GM18499 (cell line): ENCODE results near the gene CD300E.

Experiments
- ATAC-seq: cut with Tn5 transposase; IDR thresholded peaks from one replicate; pipeline ENCODE4 v1.9.1; 2021; ENCODE audit warnings: moderate number of reproducible peaks; ENCODE audit not compliant: insufficient read depth, unreplicated experiment

CD300E gene

DNA sequence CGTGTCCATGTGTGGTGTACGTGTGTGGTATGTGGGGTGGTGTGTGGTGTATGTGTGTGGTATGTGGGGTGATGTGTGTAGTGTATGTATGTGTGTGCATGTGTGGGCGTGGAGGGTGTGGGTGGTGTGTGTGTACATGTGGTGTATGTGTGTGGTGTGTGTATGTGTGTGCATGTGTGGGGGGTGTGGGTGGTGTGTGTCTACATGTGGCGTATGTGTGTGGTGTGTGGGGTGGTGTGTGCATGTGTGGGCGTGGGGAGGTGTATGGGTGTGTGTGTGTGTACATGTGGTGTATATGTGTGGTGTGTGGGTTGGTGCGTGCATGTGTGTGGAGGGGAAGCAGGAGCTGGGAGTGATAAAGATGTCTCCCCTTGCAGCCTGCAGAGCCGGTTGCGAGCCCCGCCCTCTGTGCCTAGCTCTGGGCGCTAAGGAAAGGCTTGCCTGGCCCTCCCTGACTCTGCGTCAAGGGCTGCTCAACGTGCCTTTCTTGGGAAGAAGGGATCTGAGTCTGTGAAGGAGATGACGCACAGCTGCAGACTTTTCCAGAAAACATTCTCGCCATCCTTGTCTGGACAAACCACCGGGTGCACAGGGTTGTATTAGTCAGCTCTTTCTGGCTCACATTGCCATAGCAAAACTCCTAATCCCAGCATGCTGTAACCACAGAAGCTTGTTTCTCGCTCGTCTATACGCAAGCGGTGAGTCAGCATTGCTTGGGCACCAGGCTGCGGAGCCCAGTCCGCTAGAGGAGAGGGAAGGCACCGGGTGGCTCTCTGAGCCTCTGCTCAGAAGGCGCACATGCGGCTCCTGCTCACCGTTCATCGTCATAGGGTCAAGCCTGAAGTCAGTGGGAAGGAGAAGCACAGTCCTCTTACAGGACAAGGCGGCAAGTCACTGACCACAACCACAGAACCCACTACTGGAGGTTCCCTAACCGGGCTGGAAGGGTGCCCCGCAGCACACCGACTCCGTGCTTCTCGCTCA, 54.2 kb downstream of the CD300E start:
- no peak for ATAC-seq

DNA sequence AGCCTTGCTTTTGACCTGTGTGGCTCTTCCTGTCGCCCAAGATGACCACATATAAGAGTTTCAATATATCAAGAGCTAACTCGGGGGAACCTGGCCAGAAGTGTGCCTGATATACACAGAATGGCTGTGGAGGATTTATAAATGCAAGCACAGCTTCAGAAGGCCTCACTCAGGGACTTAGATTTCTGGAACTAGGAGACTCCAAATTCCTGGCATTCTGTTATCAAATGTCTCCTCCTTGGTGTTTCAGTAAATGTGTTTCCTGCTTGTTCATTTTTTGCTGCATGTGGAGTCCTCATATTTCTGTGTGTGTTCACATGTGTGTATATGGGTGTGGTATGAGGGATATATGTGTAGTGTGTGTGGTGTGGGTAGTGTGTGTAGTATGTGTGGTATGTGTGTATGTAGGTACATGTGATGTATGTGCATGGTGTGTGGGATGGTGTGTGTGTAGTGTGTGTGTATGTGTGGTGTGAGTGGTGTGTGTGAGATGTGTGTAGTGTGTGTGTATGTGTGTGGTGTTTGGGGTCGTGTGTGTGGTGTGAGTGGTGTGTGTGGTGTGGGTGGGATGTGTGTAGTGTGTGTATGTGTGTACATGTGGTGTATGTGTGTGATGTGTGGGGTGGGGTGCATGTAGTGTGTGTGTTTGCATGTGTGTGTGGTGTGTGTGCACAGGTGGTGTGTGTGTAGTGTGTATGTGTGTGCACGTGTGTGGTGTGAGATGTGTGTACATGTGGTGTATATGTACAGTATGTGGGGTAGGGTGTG, 55.2 kb downstream of the CD300E start:
- ATAC-seq = no peak

DNA sequence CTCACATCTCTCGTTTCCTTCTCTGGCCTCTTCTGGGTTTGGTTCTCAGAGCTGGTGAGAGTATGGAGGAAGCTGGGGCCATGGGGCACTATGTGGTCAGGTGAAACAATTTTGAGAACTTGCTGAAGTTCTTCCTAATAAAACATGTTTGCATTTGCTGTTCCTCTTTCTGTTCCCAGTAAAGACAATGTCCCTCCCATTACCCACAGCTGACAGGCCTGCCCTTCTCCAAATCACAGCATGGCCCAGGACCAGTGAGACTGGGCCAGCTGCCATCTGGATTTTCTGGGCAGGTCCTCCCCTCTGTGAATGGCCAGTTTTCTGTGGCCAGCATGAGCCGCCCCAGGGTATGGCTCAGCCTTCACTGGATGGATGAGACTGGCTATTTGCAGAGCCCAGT, 56.1 kb downstream of the CD300E start, which contains the start of gene CD300H:
CD300H (minus strand) TSS at position 113 of the 400 bp plus-strand sequence.
- ATAC-seq = no peak

DNA sequence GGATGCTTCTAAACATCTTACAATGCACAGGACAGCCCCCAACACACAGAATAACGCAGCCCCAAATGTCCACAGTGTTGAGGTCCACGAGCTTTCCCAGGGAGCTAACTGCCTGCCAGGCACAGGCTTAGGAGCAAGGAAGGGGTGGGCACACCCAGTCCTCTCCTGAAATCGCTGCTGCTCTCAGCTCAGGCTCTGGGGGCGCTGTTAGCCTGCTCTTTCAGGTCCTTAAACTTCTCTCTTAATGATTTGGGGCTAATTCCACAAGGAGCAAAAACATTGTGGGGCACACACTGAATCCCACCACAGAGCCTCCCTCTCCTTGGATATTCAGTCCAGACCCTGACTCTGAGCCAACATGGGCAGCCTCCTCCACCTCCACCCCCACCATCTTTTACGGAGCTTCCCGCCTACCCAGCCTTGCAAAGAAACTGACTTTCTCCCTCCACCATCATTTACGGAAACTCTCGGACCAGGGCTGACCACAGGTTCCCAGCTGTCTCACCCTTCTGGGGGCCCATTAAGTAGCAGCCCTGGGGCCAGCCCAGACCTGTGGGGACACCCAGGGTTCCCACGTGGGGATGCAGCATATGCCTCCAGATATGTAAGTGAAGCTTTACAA, 57.3 kb downstream of the CD300E start:
- no peak for ATAC-seq

DNA sequence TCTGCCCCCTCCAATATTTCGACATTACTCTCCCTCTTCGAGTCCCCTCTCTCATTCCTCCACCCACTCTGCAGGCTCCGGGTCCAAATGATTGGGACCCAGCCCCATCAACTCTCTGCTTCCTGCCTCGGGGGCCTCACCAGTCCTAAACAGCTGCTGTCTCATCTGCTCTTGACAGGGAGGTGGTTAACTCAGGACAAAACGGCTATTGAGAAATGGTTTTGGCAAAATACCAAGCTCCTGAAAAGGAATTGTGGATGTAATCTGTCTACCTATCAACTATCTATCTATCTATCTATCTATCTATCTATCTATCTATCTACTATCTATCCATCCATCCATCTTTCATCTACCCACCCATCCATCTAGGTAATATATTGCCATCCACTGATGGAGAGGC, 58.4 kb downstream of the CD300E start:
- ATAC-seq = no peak

DNA sequence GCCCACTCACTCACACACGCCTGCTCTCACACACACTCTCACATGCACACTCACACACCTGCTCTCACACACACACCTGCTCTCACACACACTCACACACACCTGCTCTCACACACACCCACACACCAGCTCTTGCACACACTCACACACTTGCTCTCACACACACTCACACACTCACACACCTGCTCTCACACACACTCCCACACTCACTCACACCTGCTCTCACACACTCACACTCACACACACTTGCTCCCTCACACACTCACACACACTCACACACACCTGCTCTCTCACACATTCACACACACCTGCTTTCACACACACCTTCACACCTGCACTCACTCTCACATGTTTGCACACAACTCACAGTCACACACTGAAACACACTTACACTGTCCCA, 60.2 kb downstream of the CD300E start:
- no peak for ATAC-seq

DNA sequence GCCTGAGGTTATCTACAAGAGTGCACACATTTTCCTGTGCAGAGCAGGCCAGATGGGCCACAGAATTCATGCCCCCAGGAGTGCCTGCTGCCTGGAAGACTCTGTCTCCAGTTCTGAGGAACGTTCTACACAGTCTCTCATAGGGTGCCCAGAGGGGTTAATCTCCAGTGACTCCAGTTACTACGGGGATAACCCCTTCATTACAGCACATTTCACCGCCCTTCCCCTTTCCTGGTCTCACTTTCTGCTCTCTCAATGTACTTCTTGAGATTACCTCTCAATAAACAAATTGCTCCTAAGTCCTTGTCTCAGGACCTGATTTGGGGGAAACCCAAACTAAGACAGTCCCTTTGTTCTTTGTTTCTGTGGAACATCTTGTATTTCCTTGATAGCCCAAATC, 62.0 kb downstream of the CD300E start:
- no peak for ATAC-seq
